ENCODE measurements around the gene FBXW8. TPM values are rescaled to one million over a fixed set of nuclear protein-coding genes. Genes with fewer than 3 reads are reported as not detected.

FBXW8 gene
- total RNA-seq, 6 experiments from 2014 or later = 4.5 to 9.6 (median 6.3) TPM

GRCh38 chr12:117080661-117081144, 170.0 kb downstream of the FBXW8 start:
- Histone ChIP-seq H3K4me3 (no peak overlapping the region), H3K27ac (no peak overlapping the region), H3K27me3 (no peaks in the 10 kb centered on the region), H3K4me1 (no peaks in the 10 kb centered on the region), H3K36me3 (no peaks in the 10 kb centered on the region), H3K9me3 (no peaks in the 10 kb centered on the region)
- intact Hi-C loops (cut with DNase I) = no loop called here
- 49% methylated on average over 3 of the region's 6 CpGs for WGBS (ENCODE audit: insufficient coverage, low coverage, low lambda C conversion rate, missing lambda C conversion rate)
- ATAC-seq (no peak), DNase-seq (no peak)
- no peak for TF ChIP-seq POLR2A (IDR thresholded peaks at IDR 0.05)
- TF ChIP-seq CTCF (IDR thresholded peaks at IDR 0.05) = no peak

Other genes starting within 250 kb of the FBXW8 start
- gene SPRING1, start 172.9 kb upstream of the FBXW8 start, total RNA-seq = 10 to 100 TPM in 4 of 6 experiments, 1 to 10 TPM in 2; 4.9 to 18.7 (median 12.0) TPM
- 1 to 10 TPM in 2 of 6 experiments, under 1 TPM in 4; 0.09 to 2.1 (median 0.75) TPM for gene RNFT2, start 172.6 kb upstream of the FBXW8 start, total RNA-seq
- gene HRK, start 29.5 kb upstream of the FBXW8 start, total RNA-seq = not detected
- gene TESC, start 188.5 kb downstream of the FBXW8 start, total RNA-seq = 1 to 10 TPM; 1.3 to 3.9 (median 3.0) TPM